Erythroblast (primary cell): ENCODE measurements around the gene REG3G.

Source experiments
- GATA1 ChIP-seq: IDR thresholded peaks from 2 replicates; pipeline ENCODE4 v1.6.1; 2011; ENCODE audit warnings: low read depth, mild to moderate bottlenecking, control low read depth, low read length, moderate library complexity
- POLR2A ChIP-seq: IDR thresholded peaks from 2 replicates; pipeline ENCODE4 v1.6.1; 2011; ENCODE audit warnings: mild to moderate bottlenecking, low read length

DNA sequence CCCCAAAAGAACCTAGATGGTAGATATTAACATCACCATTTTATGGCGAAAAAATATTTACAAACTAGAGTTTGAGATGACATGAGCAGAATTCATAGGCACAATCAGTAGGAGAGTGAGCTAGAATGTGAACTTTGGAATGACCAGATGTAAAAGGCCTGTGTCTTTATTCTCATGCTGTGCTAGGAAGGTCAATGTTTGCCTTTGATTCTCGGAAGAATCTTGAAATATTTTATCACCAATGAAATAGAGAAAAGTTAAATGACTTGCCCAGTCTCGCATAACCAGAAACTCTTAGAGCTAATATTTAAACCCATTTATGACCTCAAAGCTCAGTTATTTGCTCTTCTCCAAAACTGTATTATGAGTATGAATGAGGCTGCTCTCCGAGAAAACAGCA, 9.2 kb upstream of the REG3G start:
- TF ChIP-seq POLR2A (no peak), GATA1 (no peak)
